Naive thymus-derived CD8-positive, alpha-beta T cell (primary cell): Measurements from ENCODE around the gene RIF1. TPM values are rescaled to one million over a fixed set of nuclear protein-coding genes. Genes with fewer than 3 reads are reported as not detected.

Source experiments
- ATAC-seq, 2 donors: fragments of 150-1000 bp; cut with Tn5 transposase in 1 of 2; sonication (Bioruptor Pico), chemical (Tn5 transposase) in 1 of 2; 1 replicate in 1 of 2; 2 replicates in 1 of 2; pipeline ENCODE4 v1.10.0; 2021; ENCODE audit warnings: mild to moderate bottlenecking in 2 of 2, moderate library complexity in 2 of 2
- POLR2A ChIA-PET: fragments of 350-600 bp; sonication (Branson Sonifier 250); formaldehyde crosslinking; loops from one replicate; lab custom pipeline; 2021; ENCODE audit warnings: antibody characterized with exemption; lab: Charles Lee
- DNase-seq, 10 donors: peaks; one replicate each; pipeline versions ENCODE4 v3.0.0 to v3.0.0-alpha.2; 2020 to 2022
- H3K27ac Mint-ChIP-seq, 10 donors: one replicate each; pipeline ENCODE4 v1.8.0; 2020 to 2022; ENCODE audit warnings: mild to moderate bottlenecking in 10 of 10, mixed read lengths in 10 of 10, moderate library complexity in 4 of 10, inconsistent platforms in 1 of 10
- H3K27me3 Mint-ChIP-seq, 5 donors: one replicate each; pipeline ENCODE4 v1.8.0; 2021 to 2022; ENCODE audit warnings: mixed read lengths in 5 of 5
- H3K36me3 Mint-ChIP-seq, 3 donors: one replicate each; pipeline ENCODE4 v1.8.0; 2020 to 2022; ENCODE audit warnings: mixed read lengths in 3 of 3, mild to moderate bottlenecking in 2 of 3, inconsistent platforms in 1 of 3
- H3K4me1 Mint-ChIP-seq, 4 donors: one replicate each; pipeline ENCODE4 v1.8.0; 2021 to 2022; ENCODE audit warnings: mixed read lengths in 4 of 4
- H3K4me3 Mint-ChIP-seq, 10 donors: one replicate each; pipeline ENCODE4 v1.8.0; 2020 to 2022; ENCODE audit warnings: mild to moderate bottlenecking in 10 of 10, mixed read lengths in 10 of 10, moderate library complexity in 6 of 10, inconsistent platforms in 1 of 10
- H3K9me3 Mint-ChIP-seq, 9 donors: one replicate each; pipeline ENCODE4 v1.8.0; 2020 to 2022; ENCODE audit warnings: mixed read lengths in 9 of 9, mild to moderate bottlenecking in 3 of 9, inconsistent platforms in 1 of 9, moderate library complexity in 1 of 9
- polyA plus RNA-seq, 3 donors: library from polyadenylated mRNA; unstranded; fragments of 300-500 nt; fragmentation: Illumina TruSeq; gene quantifications; one replicate each; pipeline ENCODE4 v1.2.3, GENCODE V29; 2021
- total RNA-seq, 8 experiments: library from RNA in 2 of 8; stranded (reverse) in 2 of 8; gene quantifications; one replicate each; pipeline ENCODE4 v1.2.3 and lab custom pipeline; 2021 to 2026

The RIF1 gene
- total and polyA plus RNA-seq, 5 experiments from 2014 or later = 24.0 to 69.4 (median 31.5) TPM

DNA sequence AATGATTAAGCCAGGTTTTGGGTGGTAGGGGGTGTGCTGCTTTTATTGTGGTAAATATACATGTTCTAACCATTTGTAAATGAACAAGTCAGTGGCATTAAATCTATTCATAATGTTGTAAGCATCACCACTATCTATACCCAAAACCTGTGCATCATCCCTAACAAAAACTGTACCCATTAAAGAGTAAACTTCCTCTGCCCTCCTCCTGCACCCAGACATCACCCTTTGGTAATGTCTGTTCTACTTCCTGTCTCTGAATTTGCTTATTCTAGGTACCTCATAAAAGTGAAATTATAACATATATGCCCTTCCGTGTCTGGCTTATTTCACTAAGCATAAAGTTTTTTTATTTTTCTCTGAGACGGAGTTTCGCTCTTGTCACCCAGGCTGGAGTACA lies 14.1 kb downstream of the RIF1 start:
- Mint-ChIP-seq H3K27me3 (no peaks in the 10 kb centered on the region), H3K9me3 (no peaks in the 10 kb centered on the region), H3K4me1 (peaks cover 16 to 45% (median 33%) of the 10 kb centered on the region in 4 donors), H3K36me3 (peaks cover 6 to 86% (median 20%) of the 10 kb centered on the region in 3 donors), H3K27ac (peak overlapping the region; percentile 43 to 98 (median 88)), H3K4me3 (peak overlapping the region in 8 of 10 donors; percentile 1 to 68 (median 42))
- DNase-seq = peak in 4 of 10 donors; percentile 17 to 48 (median 20)
- peak; percentile 92 for ATAC-seq
- POLR2A ChIA-PET = interaction anchor here (0.6 to 0.9 kb wide), 2 partner anchors 9 to 29 kb away, joined by 3 to 4 read pairs; no protein-coding TSS in a partner anchor

DNA sequence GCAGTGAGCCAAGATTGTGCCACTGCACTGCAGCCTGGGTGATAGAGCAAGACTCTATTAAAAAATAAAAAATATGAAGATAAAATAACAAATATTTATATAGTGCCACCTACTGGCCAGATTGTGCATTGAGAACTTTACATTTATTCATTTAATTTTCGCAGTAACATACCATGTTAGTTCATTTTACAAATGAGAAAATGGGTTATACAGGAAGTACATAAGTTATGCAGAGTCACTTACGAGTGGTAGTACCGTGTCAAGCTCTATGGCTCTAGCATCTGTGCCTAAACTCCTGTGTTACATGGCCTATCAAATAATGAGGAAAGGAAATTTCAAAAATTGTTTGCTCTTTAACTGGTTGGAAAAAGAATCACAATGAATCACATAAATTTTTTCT lies 27.9 kb downstream of the RIF1 start:
- Mint-ChIP-seq H3K27ac (peak overlapping the region in 5 of 10 donors; percentile 43 to 89 (median 66)), H3K9me3 (no peaks in the 10 kb centered on the region), H3K4me3 (no peak overlapping the region), H3K27me3 (no peaks in the 10 kb centered on the region), H3K36me3 (peaks cover 3 to 85% (median 16%) of the 10 kb centered on the region in 3 donors), H3K4me1 (peaks cover 6 to 13% (median 9%) of the 10 kb centered on the region in 4 donors)
- POLR2A ChIA-PET = no interaction called here
- peak in 4 of 10 donors; percentile 4 to 37 (median 30) for DNase-seq
- peak; percentile 33 to 64 for ATAC-seq

DNA sequence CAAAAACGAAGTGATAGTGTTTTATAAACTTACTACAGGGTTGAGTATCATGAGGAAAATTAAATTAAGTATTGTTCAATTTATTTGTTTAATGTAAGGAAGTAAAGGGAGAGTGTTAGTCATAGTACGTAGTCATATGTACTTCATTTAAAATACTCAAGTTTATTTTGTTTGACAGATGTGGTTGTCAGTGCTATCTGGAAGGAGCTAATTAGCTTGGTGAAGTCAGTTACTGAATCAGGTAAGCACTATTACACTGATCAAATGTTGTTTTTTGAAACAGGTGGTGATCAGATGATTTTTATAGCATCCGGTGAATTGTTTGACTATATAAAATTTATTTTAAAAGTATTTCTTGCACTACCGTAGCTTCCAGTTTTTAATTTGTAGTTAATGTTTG lies 28.8 kb downstream of the RIF1 start:
- H3K27ac Mint-ChIP-seq = no peak overlapping the region
- H3K4me1 Mint-ChIP-seq = peaks cover 6 to 13% (median 9%) of the 10 kb centered on the region in 4 donors
- DNase-seq = no peak
- ATAC-seq = no peak
- POLR2A ChIA-PET = no interaction called here
- no peaks in the 10 kb centered on the region for H3K27me3 Mint-ChIP-seq
- no peak overlapping the region for H3K4me3 Mint-ChIP-seq
- no peaks in the 10 kb centered on the region for H3K9me3 Mint-ChIP-seq
- peaks cover 3 to 86% (median 13%) of the 10 kb centered on the region in 3 donors for H3K36me3 Mint-ChIP-seq

DNA sequence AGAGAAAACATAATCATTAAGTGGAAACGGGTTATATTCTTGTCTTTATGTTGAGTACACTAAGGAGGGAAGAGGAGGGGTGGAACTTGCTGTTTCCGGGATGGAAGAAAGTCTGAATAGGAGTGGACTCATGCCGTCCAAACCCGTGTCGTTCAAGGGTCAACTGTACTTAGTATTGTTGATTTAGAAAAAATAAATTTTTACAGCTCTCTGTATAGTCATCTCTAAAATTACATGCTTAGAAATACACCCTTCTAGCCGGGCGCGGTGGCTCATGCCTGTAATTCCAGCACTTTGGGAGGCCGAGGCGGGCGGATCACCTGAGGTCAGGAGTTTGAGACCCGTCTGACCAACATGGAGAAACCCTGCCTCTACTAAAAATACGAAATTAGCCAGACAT lies 29.4 kb downstream of the RIF1 start:
- Mint-ChIP-seq H3K9me3 (no peaks in the 10 kb centered on the region), H3K4me3 (no peak overlapping the region), H3K27ac (peak overlapping the region in 1 of 10 donors; percentile 43), H3K27me3 (no peaks in the 10 kb centered on the region), H3K4me1 (peaks cover 6 to 13% (median 9%) of the 10 kb centered on the region in 4 donors), H3K36me3 (peaks cover 3 to 86% (median 13%) of the 10 kb centered on the region in 3 donors)
- POLR2A ChIA-PET = no interaction called here
- DNase-seq = no peak
- no peak for ATAC-seq

DNA sequence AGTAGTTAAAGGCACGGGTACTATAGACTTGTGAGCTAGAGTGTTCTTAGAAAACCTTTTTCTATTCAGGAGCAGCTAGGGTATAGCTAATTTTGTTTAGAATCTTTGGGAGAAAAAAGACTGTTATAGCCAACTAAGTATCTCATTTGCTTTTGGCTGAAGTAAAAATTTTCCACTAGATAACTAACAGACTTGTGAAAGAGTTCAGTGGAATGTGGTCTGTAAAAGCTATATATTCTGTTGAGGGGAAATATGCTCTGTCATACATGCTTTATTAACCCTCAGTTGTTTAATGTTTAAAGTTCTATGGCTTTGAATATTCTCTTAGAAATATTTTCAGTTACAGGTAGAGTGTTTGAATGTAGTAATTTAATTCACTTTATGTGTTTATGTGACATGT lies 49.7 kb downstream of the RIF1 start:
- H3K27me3 Mint-ChIP-seq = no peaks in the 10 kb centered on the region
- no peaks in the 10 kb centered on the region for H3K9me3 Mint-ChIP-seq
- no peak for DNase-seq
- no peak overlapping the region for H3K4me3 Mint-ChIP-seq
- peaks cover 29 to 90% (median 49%) of the 10 kb centered on the region in 3 donors for H3K36me3 Mint-ChIP-seq
- no peak overlapping the region for H3K27ac Mint-ChIP-seq
- H3K4me1 Mint-ChIP-seq = peaks cover 0 to 4% (median 0%) of the 10 kb centered on the region in 4 donors
- no peak for ATAC-seq
- POLR2A ChIA-PET = no interaction called here

DNA sequence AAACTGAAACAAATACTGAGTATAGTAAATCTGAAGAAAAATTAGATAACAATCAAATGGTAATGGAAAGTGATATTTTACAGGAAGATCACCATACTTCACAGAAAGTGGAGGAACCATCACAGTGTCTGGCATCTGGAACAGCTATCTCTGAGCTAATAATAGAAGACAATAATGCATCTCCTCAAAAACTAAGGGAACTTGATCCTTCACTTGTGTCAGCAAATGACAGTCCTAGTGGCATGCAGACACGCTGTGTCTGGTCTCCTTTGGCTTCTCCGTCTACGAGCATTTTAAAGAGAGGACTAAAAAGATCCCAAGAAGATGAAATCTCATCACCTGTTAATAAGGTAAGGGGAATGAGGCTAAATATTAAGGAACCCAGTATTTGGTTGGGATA lies 56.1 kb downstream of the RIF1 start:
- Mint-ChIP-seq H3K4me3 (no peak overlapping the region), H3K9me3 (no peaks in the 10 kb centered on the region), H3K27ac (peak overlapping the region in 3 of 10 donors; percentile 5 to 54 (median 14)), H3K36me3 (peaks cover 48 to 97% (median 83%) of the 10 kb centered on the region in 3 donors), H3K27me3 (no peaks in the 10 kb centered on the region), H3K4me1 (peaks cover 0 to 9% (median 7%) of the 10 kb centered on the region in 4 donors)
- ATAC-seq (no peak), DNase-seq (no peak)
- POLR2A ChIA-PET = no interaction called here

DNA sequence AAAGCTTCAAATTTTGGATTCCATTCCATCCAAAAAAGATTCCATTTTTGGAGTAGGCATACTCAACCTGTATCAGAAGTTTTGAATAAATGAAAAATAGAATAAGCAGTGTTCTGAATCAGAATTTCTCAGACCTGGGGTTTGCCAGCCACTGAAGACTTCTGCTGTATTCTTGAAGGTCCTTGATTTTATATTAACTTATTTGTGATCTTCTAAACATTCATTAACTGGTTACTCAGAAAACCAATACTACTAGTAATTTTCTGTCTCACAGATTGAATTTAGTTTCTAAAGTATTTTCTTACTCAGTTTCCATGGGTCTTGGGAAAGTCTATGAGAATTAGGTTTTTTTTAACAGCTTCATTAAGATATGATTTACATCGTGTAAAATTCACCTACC lies 60.9 kb downstream of the RIF1 start:
- peaks cover 24 to 97% (median 78%) of the 10 kb centered on the region in 3 donors for H3K36me3 Mint-ChIP-seq

DNA sequence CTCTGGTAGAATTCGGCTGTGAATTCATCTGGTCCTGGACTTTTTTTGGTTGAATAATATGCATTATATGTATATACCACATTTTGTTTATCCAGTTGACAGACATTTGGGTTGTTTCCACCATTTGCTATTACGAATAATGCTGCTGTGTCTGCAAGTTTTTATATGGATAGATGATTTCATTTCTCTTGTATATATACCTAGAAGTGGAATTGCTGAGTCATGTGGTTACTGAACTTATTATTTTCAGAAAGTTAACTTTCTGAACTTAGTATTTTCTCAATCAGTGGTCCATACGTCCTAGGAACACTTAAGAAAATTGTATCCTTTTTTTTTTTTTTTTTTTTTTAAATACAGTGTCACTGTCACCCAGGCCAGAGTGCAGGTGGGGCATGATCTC lies 63.3 kb downstream of the RIF1 start:
- no peak for ATAC-seq
- Mint-ChIP-seq H3K36me3 (peaks cover 19 to 90% (median 62%) of the 10 kb centered on the region in 3 donors), H3K27me3 (no peaks in the 10 kb centered on the region), H3K9me3 (peaks cover 0 to 2% (median 0%) of the 10 kb centered on the region in 9 donors), H3K4me1 (peaks cover 0 to 12% (median 1%) of the 10 kb centered on the region in 4 donors), H3K4me3 (no peak overlapping the region), H3K27ac (no peak overlapping the region)
- POLR2A ChIA-PET = no interaction called here
- DNase-seq = no peak

More for the DNA sequence above, 60.9 kb downstream of the RIF1 start:
- DNase-seq (no peak), ATAC-seq (no peak)
- POLR2A ChIA-PET = no interaction called here
- no peak overlapping the region for H3K4me3 Mint-ChIP-seq
- no peaks in the 10 kb centered on the region for H3K27me3 Mint-ChIP-seq
- no peak overlapping the region for H3K27ac Mint-ChIP-seq
- H3K4me1 Mint-ChIP-seq = peaks cover under 1 to 12% (median 3%) of the 10 kb centered on the region in 4 donors
- H3K9me3 Mint-ChIP-seq = peaks cover 0 to 2% (median 0%) of the 10 kb centered on the region in 9 donors

DNA sequence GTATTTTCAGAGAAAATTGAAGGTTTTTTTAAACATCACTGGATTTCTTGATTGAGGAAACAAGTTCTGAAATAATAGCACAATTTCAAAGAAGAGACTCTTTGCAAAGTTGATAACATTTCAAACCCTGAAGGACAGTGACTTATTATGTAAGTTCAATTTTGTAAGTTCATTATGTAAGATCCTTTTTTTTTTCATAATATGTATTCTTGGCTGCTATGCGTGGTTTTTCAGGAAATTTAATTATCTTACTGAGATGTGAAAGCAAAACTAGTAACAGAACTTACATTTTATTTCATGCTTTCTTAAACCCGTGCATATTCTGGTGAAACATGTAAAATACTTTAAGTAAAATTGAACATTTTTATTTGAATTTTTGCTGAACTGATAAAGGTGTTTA lies 65.4 kb downstream of the RIF1 start:
- Mint-ChIP-seq H3K4me1 (peaks cover 0 to 12% (median 1%) of the 10 kb centered on the region in 4 donors), H3K4me3 (no peak overlapping the region), H3K27ac (no peak overlapping the region), H3K9me3 (peaks cover 0 to 2% (median 0%) of the 10 kb centered on the region in 9 donors), H3K36me3 (peaks cover 9 to 86% (median 47%) of the 10 kb centered on the region in 3 donors), H3K27me3 (no peaks in the 10 kb centered on the region)
- DNase-seq (no peak), ATAC-seq (no peak)
- POLR2A ChIA-PET = no interaction called here

DNA sequence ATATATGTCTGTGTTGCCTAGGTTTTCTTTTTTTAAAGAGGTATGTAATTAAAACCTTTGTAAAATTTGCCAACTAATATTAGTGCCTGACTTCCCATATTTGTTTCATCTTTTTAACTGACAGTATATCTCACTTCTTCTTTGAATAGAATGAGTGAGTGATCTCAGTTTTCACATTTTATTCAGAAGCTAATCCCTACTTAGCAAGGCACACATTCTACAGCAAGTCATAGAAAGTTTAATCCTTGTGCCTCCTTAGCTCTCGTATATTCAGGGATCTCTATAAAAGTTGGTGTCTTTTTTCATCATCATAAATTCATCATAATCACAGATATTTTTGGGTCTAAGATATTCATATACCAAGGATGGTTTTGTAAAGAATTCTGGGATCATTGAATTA lies 66.6 kb downstream of the RIF1 start:
- peaks cover 0 to 12% (median 1%) of the 10 kb centered on the region in 4 donors for H3K4me1 Mint-ChIP-seq
- H3K27me3 Mint-ChIP-seq = no peaks in the 10 kb centered on the region
- DNase-seq (no peak), ATAC-seq (no peak)
- H3K9me3 Mint-ChIP-seq = peaks cover 0 to 2% (median 0%) of the 10 kb centered on the region in 9 donors
- H3K27ac Mint-ChIP-seq = no peak overlapping the region
- POLR2A ChIA-PET = no interaction called here
- peaks cover 7 to 82% (median 42%) of the 10 kb centered on the region in 3 donors for H3K36me3 Mint-ChIP-seq
- H3K4me3 Mint-ChIP-seq = no peak overlapping the region

DNA sequence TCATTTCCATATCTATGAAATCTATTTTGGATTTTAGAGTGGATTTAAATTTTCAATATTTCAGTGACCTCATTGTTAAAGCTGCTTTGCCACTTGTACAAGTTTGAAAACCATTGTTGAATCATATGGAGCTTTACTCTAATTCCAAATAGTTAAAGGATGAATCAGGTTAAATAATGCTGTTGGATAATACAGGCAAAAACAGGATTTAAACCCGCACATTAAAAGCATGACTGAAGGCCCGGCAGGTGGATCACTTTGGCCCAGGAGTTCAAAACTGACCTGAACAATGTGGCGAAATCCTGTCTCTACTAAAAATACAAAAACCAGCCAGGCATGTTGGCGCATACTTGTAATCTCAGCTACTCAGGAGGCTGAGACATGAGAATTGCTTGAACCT lies 68.3 kb downstream of the RIF1 start:
- H3K27ac Mint-ChIP-seq = no peak overlapping the region
- H3K27me3 Mint-ChIP-seq = no peaks in the 10 kb centered on the region

DNA sequence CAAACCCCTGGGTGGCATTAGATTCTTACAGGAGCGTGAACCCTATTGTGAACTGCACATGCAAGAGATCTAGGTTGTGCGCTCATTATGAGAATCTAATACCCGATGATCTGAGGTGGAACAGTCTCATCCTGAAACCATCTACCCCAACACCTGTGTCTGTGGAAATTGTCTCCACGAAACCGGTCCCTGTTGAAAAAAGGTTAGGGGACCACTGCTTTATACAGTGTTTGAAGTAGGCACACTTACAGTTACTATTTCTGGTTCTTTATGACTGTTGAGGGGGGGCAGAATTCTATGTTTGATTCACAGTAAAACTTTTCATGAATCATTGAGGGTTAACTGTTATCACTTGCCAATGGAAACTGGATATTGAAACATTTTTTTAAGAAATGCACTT lies 72.0 kb downstream of the RIF1 start:
- POLR2A ChIA-PET = no interaction called here
- Mint-ChIP-seq H3K36me3 (peaks cover 7 to 69% (median 36%) of the 10 kb centered on the region in 3 donors), H3K27ac (no peak overlapping the region), H3K4me3 (no peak overlapping the region), H3K27me3 (no peaks in the 10 kb centered on the region), H3K9me3 (no peaks in the 10 kb centered on the region), H3K4me1 (no peaks in the 10 kb centered on the region)
- DNase-seq = no peak
- no peak for ATAC-seq

More for the DNA sequence above, 68.3 kb downstream of the RIF1 start:
- Mint-ChIP-seq H3K9me3 (no peaks in the 10 kb centered on the region), H3K36me3 (peaks cover 7 to 76% (median 37%) of the 10 kb centered on the region in 3 donors), H3K4me1 (peaks cover 0 to 6% (median 0%) of the 10 kb centered on the region in 4 donors), H3K4me3 (no peak overlapping the region)
- DNase-seq (no peak), ATAC-seq (no peak)
- POLR2A ChIA-PET = no interaction called here

DNA sequence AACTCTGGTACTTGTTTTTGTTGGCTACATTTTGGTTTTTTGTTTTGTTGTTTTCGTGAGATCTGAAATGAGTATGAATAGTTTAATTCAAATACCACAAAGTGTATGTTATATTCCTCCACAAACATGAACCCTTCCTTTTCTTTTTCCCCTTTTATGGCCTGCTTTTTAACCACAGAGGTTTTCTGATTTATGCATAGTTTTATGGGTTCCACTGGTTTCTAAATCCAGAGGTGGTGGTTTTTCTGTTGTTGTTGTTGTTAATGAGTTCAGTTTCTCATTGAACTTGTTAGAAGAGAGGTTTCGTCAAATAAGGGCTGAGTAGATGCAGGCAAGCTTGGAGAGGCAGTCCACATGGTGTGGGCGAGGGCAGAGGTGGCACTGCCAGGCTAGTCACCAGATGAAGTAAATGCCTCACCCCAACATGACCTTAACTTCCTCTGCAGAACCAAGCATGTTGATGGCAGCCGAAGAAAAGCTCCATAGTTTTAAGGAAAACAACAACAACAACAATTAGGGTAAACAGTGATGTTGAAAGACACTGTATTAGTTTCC lies 72.5 kb downstream of the RIF1 start:
- ATAC-seq = no peak
- Mint-ChIP-seq H3K36me3 (peaks cover 7 to 65% (median 38%) of the 10 kb centered on the region in 3 donors), H3K27ac (no peak overlapping the region), H3K4me1 (no peaks in the 10 kb centered on the region), H3K9me3 (no peaks in the 10 kb centered on the region), H3K4me3 (no peak overlapping the region), H3K27me3 (no peaks in the 10 kb centered on the region)
- DNase-seq = no peak
- POLR2A ChIA-PET = no interaction called here
